ENCODE measurements around the gene ALK. TPM values are rescaled to one million over a fixed set of nuclear protein-coding genes. Genes with fewer than 3 reads are reported as not detected.

ALK gene
- total RNA-seq, 1 donor from 2014 or later, result 1.1 TPM

DNA sequence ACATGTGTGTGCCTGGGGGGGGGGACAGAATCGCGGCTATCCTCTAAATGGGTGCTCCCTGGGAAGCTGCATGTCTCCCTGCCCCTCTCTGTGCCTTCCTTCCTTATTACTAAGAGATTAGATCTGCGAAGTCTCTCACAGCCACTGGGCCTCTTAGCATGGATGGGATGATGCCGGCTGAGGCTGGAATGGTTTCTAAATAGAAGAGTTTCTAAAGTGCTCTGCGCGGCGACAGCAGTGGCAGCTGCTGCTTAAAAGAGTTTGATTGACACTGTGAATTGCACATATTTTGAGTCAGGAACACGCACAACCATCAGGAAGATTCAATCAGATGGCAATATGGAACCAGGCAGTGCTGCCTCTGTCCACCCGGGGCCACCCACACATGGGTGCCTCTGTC is 642.4 kb downstream of the ALK start:
- Histone ChIP-seq H3K27ac (no peak overlapping the region), H3K36me3 (no peaks in the 10 kb centered on the region), H3K27me3 (ENCODE audit: low read depth) (no peaks in the 10 kb centered on the region), H3K4me3 (no peak overlapping the region), H3K9me3 (no peaks in the 10 kb centered on the region), H3K4me1 (no peaks in the 10 kb centered on the region)
- no peak for DNase-seq
- intact Hi-C loops (cut with DNase I), result no loop called here
- TF ChIP-seq, protein P1, sequence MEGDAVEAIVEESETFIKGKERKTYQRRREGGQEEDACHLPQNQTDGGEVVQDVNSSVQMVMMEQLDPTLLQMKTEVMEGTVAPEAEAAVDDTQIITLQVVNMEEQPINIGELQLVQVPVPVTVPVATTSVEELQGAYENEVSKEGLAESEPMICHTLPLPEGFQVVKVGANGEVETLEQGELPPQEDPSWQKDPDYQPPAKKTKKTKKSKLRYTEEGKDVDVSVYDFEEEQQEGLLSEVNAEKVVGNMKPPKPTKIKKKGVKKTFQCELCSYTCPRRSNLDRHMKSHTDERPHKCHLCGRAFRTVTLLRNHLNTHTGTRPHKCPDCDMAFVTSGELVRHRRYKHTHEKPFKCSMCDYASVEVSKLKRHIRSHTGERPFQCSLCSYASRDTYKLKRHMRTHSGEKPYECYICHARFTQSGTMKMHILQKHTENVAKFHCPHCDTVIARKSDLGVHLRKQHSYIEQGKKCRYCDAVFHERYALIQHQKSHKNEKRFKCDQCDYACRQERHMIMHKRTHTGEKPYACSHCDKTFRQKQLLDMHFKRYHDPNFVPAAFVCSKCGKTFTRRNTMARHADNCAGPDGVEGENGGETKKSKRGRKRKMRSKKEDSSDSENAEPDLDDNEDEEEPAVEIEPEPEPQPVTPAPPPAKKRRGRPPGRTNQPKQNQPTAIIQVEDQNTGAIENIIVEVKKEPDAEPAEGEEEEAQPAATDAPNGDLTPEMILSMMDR (IDR thresholded peaks at IDR 0.05), result no peak
- no peak for ATAC-seq

- TF ChIP-seq, protein P1 (IDR thresholded peaks at IDR 0.05), result no peak
- DNase-seq (no peak), ATAC-seq (no peak)
- no peaks in the 10 kb centered on the region for H3K4me1 ChIP-seq
- H3K27me3 ChIP-seq (ENCODE audit: low read depth), result no peaks in the 10 kb centered on the region
- H3K9me3 ChIP-seq, result no peaks in the 10 kb centered on the region
- no peak overlapping the region for H3K27ac ChIP-seq
- no peaks in the 10 kb centered on the region for H3K36me3 ChIP-seq
- H3K4me3 ChIP-seq, result no peak overlapping the region
- intact Hi-C loops (cut with DNase I), result no loop called here
Measured at GRCh38 chr2:29276151-29276550, 645.2 kb downstream of the ALK start.

- no peaks in the 10 kb centered on the region for H3K36me3 ChIP-seq
- no peaks in the 10 kb centered on the region for H3K27me3 ChIP-seq (ENCODE audit: low read depth)
- no peaks in the 10 kb centered on the region for H3K9me3 ChIP-seq
- H3K4me3 ChIP-seq, result no peak overlapping the region
- H3K27ac ChIP-seq, result no peak overlapping the region
- DNase-seq (no peak), ATAC-seq (no peak)
- H3K4me1 ChIP-seq, result no peaks in the 10 kb centered on the region
- TF ChIP-seq, protein P1 (IDR thresholded peaks at IDR 0.05), result no peak
- intact Hi-C loops (cut with DNase I), result no loop called here
Measured at GRCh38 chr2:29275186-29275585, 646.2 kb downstream of the ALK start.

DNA sequence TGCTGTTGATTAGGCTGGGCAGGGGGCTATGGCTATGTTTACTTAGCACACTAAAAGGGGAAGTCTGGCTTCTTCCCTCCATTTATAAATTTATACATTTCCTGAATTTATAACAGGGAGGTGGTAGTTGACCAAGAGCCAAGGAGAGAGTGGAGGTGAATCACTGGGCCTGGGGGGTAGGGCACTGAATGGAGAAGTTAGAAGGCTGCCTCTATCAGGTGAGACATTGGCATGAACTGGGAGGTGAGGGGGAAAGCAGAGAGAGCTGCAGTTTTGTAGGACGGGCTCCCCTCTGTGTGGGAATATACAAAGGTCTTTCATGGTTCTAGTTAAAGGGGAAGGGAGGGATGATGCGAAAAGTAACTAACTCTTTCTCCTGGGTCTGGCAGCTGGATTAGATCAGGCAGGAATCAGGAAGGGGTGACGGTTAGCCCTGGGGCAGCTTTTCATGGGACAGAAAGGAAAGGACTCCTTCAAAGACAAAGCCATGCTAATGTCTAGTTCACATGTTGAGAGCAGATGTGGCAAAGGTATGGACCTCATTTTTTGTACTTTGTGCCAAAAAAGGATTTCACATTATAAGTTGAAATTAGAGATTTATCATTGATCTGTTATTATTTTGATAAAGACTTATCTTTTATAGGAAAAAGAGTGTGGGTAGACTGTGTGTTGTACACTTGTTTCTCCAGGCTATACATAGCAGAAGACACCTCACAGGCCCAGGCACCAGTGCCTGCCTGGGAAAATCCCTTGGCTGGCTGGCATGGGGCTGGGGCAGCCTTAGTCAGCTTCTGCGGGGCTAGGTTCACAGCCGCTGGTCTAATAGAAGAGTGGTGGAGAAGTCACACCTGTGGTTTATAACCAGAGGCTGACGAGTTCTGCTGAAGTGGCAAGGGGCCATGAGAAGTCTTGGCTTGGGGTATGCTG is 647.4 kb downstream of the ALK start:
- Histone ChIP-seq H3K36me3 (no peaks in the 10 kb centered on the region), H3K9me3 (no peaks in the 10 kb centered on the region), H3K27me3 (ENCODE audit: low read depth) (no peaks in the 10 kb centered on the region), H3K27ac (no peak overlapping the region), H3K4me3 (no peak overlapping the region), H3K4me1 (no peaks in the 10 kb centered on the region)
- DNase-seq, result no peak
- no peak for ATAC-seq
- TF ChIP-seq, protein P1 (IDR thresholded peaks at IDR 0.05), result no peak
- intact Hi-C loops (cut with DNase I), result no loop called here

DNA sequence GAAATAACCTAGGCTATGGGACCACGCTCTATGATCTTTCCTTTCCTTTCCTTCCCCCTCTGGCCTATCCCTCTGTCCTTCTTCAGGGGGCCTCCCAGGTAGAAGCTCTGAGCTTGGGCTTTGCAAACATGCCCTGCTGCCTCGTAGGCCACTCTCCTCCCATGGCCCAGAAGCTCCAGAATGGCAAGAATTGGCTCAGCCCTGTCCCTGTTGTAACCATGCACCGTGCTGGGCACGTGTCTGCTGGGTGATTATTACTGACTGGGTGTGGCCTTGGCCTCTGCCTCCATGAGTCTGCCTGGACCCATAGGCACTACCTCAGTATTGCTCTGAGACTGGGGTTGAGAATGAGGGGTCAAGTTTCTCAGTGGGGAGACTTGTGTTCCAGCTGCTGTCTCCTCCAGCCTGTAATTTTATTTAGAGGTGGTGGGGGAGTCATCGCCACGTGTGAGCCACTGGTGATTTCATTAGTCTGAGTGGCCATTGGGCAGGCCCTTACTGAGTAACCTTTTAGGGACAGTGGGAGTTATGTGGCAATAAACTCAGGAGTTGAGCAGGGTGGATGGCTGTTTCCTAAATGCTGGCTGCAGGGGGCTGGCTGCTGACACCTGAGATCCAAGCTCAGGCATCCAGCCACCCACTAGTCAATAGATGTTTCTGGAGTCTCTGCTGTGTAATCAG is 648.2 kb downstream of the ALK start:
- Histone ChIP-seq H3K36me3 (no peaks in the 10 kb centered on the region), H3K4me3 (no peak overlapping the region), H3K27ac (no peak overlapping the region), H3K9me3 (no peaks in the 10 kb centered on the region), H3K27me3 (ENCODE audit: low read depth) (no peaks in the 10 kb centered on the region), H3K4me1 (no peaks in the 10 kb centered on the region)
- intact Hi-C loops (cut with DNase I), result no loop called here
- TF ChIP-seq, protein P1 (IDR thresholded peaks at IDR 0.05), result no peak
- ATAC-seq (no peak), DNase-seq (no peak)
